Mesendoderm (in vitro differentiated cells): Measurements from ENCODE around the gene AFAP1L2.

Experiments
- DNase-seq: peaks from one replicate; pipeline ENCODE4 v3.0.0; 2013
- H2AK5ac ChIP-seq: 2 replicates; pipeline ENCODE4 v1.6.1; 2013; ENCODE audit warnings: low read length, inconsistent platforms
- H2BK120ac ChIP-seq: 2 replicates; pipeline ENCODE4 v1.6.1; 2013; ENCODE audit warnings: low read depth, mild to moderate bottlenecking, low read length, moderate library complexity, mixed read lengths
- H2BK15ac ChIP-seq: replicated peaks from 2 replicates; pipeline ENCODE4 v1.6.1; 2013; ENCODE audit warnings: low read depth, mild to moderate bottlenecking, moderate library complexity
- H2BK5ac ChIP-seq: 2 replicates; pipeline ENCODE4 v1.6.1; 2013; ENCODE audit warnings: low read length, inconsistent platforms
- H3K18ac ChIP-seq: 2 replicates; pipeline ENCODE4 v1.6.1; 2013; ENCODE audit warnings: mild to moderate bottlenecking, low read length, mixed read lengths
- H3K23ac ChIP-seq: one replicate; pipeline ENCODE4 v1.6.1; 2013; ENCODE audit warnings: low read length
- H3K27ac ChIP-seq: 2 replicates; pipeline ENCODE4 v1.5.1; 2013; ENCODE audit warnings: low read depth, mild to moderate bottlenecking, inconsistent platforms, low read length, moderate library complexity
- H3K27me3 ChIP-seq: 2 replicates; pipeline ENCODE4 v1.6.1; 2013; ENCODE audit warnings: low read length, control low read depth, mild to moderate bottlenecking, inconsistent platforms; ENCODE audit not compliant: insufficient read depth, poor library complexity
- H3K36me3 ChIP-seq: 2 replicates; pipeline ENCODE4 v1.6.1; 2013; ENCODE audit warnings: low read length, inconsistent platforms; ENCODE audit not compliant: control insufficient read depth, insufficient read depth
- H3K4ac ChIP-seq: one replicate; pipeline ENCODE4 v1.6.1; 2013; ENCODE audit warnings: low read depth, mild to moderate bottlenecking, low read length, moderate library complexity
- H3K4me1 ChIP-seq: 2 replicates; pipeline ENCODE4 v1.6.1; 2013; ENCODE audit warnings: low read depth, low read length, inconsistent platforms; ENCODE audit not compliant: control insufficient read depth
- H3K4me2 ChIP-seq: 2 replicates; pipeline ENCODE4 v1.6.1; 2013; ENCODE audit warnings: low read length
- H3K4me3 ChIP-seq: 2 replicates; pipeline ENCODE4 v1.5.1; 2013; ENCODE audit warnings: mild to moderate bottlenecking, low read length
- H3K56ac ChIP-seq: one replicate; pipeline ENCODE4 v1.6.1; 2013; ENCODE audit warnings: low read length
- H3K79me1 ChIP-seq: 2 replicates; pipeline ENCODE4 v1.6.1; 2013; ENCODE audit warnings: low read length, inconsistent platforms
- H3K79me2 ChIP-seq: 2 replicates; pipeline ENCODE4 v1.6.1; 2013; ENCODE audit warnings: mild to moderate bottlenecking, low read length; ENCODE audit not compliant: control insufficient read depth, insufficient read depth
- H3K9ac ChIP-seq: 2 replicates; pipeline ENCODE4 v1.6.1; 2013; ENCODE audit warnings: low read length, inconsistent platforms
- H4K5ac ChIP-seq: one replicate; pipeline ENCODE4 v1.6.1; 2013; ENCODE audit warnings: low read length
- H4K8ac ChIP-seq: one replicate; pipeline ENCODE4 v1.6.1; 2013; ENCODE audit warnings: low read depth, mild to moderate bottlenecking, control low read depth, low read length, moderate library complexity
- WGBS: extraction: QIAGEN DNeasy Blood & Tissue Kit; methylation state at CpG from one replicate; pipeline ENCODE4 v1.1.7; 2013; ENCODE audit warnings: low lambda C conversion rate, missing lambda C conversion rate; ENCODE audit not compliant: insufficient coverage; ENCODE audit errors: extremely low coverage; 5-methylcytosine and 5-hydroxymethylcytosine counted together

The AFAP1L2 gene

DNA sequence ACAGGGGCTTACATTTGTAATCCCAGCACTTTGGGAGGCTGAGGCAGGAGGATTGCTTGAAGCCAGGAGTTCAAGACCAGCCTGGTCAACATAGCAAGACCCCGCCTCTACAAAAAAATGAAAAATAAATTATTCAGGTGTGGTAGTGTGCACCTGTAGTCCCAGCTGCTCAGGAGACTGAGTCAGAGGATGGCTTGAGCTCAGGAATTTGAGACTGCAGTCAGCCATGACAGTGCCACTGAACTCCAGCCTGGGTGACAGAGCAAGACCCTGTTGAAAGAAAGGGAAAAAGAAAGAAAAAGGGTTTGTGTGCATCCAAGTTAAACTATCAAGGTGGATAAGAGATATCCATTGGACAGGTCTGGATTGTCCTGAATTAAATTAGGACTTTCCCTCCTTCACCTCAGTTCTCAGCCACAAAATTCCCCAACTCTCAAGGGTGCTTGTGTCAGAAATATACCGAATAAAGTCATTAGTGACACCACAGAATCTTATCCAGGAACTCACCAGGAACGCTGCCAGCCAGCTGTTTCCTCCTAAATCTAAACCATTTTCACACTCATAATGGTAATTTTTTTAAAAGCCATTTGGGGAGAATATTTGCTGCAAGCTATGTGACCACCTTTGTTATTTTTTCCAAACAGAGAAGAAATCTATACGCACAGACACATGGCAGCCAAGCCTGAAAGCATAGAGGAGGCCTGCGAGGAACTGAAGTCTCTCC, 12.0 kb downstream of the AFAP1L2 start:
- no peak overlapping the region for H4K5ac ChIP-seq
- no peak for DNase-seq
- H3K27me3 ChIP-seq: no peaks in the 10 kb centered on the region
- no peaks in the 10 kb centered on the region for H3K36me3 ChIP-seq
- no peak overlapping the region for H4K8ac ChIP-seq
- no peak overlapping the region for H3K56ac ChIP-seq
- H3K9ac ChIP-seq: no peak overlapping the region
- H3K18ac ChIP-seq: no peak overlapping the region
- H3K79me2 ChIP-seq: no peaks in the 10 kb centered on the region
- no CpG with 5 or more reads among the region's 5 CpGs for WGBS
- H3K79me1 ChIP-seq: no peaks in the 10 kb centered on the region
- H3K27ac ChIP-seq: no peak overlapping the region
- H2BK15ac ChIP-seq: no peak overlapping the region
- no peak overlapping the region for H2BK5ac ChIP-seq
- H3K4me3 ChIP-seq: no peak overlapping the region
- no peak overlapping the region for H3K4me2 ChIP-seq
- H3K4ac ChIP-seq: no peak overlapping the region
- H3K23ac ChIP-seq: no peak overlapping the region
- H2BK120ac ChIP-seq: no peak overlapping the region
- H3K4me1 ChIP-seq: no peaks in the 10 kb centered on the region
- H2AK5ac ChIP-seq: no peak overlapping the region

DNA sequence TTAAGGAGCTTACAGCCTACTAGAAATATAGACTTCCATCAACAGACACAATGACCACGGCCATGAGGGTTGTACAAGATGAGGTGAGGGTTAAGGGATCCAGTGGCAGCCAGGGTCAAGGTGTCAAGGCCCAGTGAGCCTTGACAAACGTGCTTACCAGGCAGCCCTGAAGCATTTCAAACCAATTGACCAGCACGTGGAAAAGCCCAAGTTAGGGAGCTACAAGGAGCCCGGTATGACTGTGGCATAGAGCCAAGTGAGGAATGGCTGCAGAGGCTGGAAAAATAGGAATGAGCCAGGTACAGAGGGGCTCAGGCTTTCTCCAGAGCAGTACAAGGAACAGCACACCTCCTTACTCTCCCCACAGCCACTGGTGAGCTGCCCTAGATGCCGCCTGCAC, 12.7 kb downstream of the AFAP1L2 start:
- no peak overlapping the region for H3K27ac ChIP-seq
- H3K4me1 ChIP-seq: no peaks in the 10 kb centered on the region
- H3K4me2 ChIP-seq: no peak overlapping the region
- H2AK5ac ChIP-seq: no peak overlapping the region
- no peak overlapping the region for H3K18ac ChIP-seq
- no peak for DNase-seq
- H3K36me3 ChIP-seq: no peaks in the 10 kb centered on the region
- no CpG with 5 or more reads among the region's 5 CpGs for WGBS
- no peak overlapping the region for H3K9ac ChIP-seq
- H3K79me2 ChIP-seq: no peaks in the 10 kb centered on the region
- H4K8ac ChIP-seq: no peak overlapping the region
- no peak overlapping the region for H2BK15ac ChIP-seq
- no peak overlapping the region for H2BK5ac ChIP-seq
- H3K4ac ChIP-seq: no peak overlapping the region
- H3K56ac ChIP-seq: no peak overlapping the region
- H3K79me1 ChIP-seq: no peaks in the 10 kb centered on the region
- no peak overlapping the region for H3K4me3 ChIP-seq
- H2BK120ac ChIP-seq: no peak overlapping the region
- no peak overlapping the region for H3K23ac ChIP-seq
- H4K5ac ChIP-seq: no peak overlapping the region
- no peaks in the 10 kb centered on the region for H3K27me3 ChIP-seq

DNA sequence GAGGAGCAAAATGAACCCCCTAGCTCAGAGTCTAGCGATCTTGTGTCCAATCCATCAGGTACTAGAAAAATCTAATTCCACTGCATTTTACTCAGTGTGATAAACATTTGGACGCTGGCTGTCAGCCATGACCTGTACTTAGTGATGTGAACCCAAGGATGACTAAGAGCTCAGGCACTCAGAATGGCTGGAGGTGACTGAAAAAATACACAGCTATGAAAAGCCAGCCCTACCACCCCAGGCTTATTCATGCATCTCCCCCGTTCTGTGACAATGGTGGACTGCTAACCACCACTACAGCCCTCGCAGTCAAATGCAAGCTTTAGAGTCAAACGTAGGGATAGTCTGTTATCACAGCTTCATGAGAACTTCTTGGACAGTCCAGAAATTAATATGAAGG, 14.9 kb downstream of the AFAP1L2 start:
- DNase-seq: no peak
- Histone ChIP-seq H3K9ac (no peak overlapping the region), H3K4me3 (no peak overlapping the region), H2AK5ac (no peak overlapping the region), H2BK15ac (no peak overlapping the region), H3K79me2 (no peaks in the 10 kb centered on the region), H4K8ac (no peak overlapping the region), H3K18ac (no peak overlapping the region), H3K27ac (no peak overlapping the region), H4K5ac (no peak overlapping the region), H3K23ac (no peak overlapping the region), H3K4me2 (no peak overlapping the region), H3K27me3 (no peaks in the 10 kb centered on the region), H3K79me1 (no peaks in the 10 kb centered on the region), H3K4me1 (no peaks in the 10 kb centered on the region), H2BK120ac (no peak overlapping the region), H3K4ac (no peak overlapping the region), H2BK5ac (no peak overlapping the region), H3K36me3 (no peaks in the 10 kb centered on the region), H3K56ac (no peak overlapping the region)
- WGBS: no CpG with 5 or more reads among the region's 5 CpGs

DNA sequence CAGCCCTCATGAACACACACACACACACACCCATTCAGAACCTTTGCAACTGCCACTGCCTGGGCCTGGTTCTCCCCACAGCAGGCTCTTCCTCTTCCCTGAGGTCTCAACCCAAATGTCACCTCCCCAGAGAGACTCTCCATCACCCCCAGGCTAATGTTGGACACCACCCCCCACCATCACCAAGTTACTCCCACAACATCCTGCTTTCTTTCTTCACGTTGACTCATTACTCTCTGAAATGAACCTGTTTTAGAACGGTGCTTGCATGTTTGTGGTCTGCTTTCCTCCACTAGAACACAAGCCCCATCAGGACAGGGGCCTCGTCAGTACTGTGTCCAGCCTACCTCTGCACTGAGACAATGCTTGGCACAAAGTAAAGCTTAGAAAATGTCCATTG, 16.0 kb downstream of the AFAP1L2 start:
- Histone ChIP-seq H2BK5ac (no peak overlapping the region), H3K4ac (no peak overlapping the region), H4K8ac (no peak overlapping the region), H3K9ac (no peak overlapping the region), H3K27ac (no peak overlapping the region), H3K4me1 (no peaks in the 10 kb centered on the region), H3K27me3 (no peaks in the 10 kb centered on the region), H3K23ac (no peak overlapping the region), H3K79me1 (no peaks in the 10 kb centered on the region), H3K36me3 (no peaks in the 10 kb centered on the region), H2BK120ac (no peak overlapping the region), H3K79me2 (no peaks in the 10 kb centered on the region), H4K5ac (no peak overlapping the region), H3K4me2 (no peak overlapping the region), H2BK15ac (no peak overlapping the region), H3K4me3 (no peak overlapping the region), H3K56ac (no peak overlapping the region), H2AK5ac (no peak overlapping the region), H3K18ac (no peak overlapping the region)
- WGBS: no CpG with 5 or more reads among the region's 3 CpGs
- DNase-seq: no peak

DNA sequence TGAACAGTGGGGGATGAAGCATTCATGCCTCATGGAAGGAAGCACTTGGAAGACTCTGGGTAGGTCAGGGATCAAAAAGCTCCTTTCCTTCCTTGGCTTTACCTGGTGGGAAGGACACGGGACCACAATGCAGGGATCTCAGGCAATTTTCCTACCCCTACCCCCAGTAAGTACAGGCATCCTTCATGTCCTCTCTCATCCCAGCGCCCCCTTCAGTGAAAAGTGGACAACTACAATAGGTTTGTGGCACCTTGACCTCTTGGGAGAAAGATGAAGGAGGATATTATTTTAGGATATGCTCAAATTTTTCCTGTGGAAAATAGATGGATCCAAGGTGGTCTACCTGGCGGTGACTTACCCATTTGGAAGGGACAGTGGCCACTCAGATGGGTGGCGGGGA, 16.5 kb downstream of the AFAP1L2 start:
- H3K79me1 ChIP-seq: no peaks in the 10 kb centered on the region
- H2BK5ac ChIP-seq: no peak overlapping the region
- no CpG with 5 or more reads among the region's 4 CpGs for WGBS
- no peak overlapping the region for H3K18ac ChIP-seq
- no peak overlapping the region for H4K5ac ChIP-seq
- no peak overlapping the region for H3K4me2 ChIP-seq
- no peak for DNase-seq
- no peaks in the 10 kb centered on the region for H3K4me1 ChIP-seq
- H3K4me3 ChIP-seq: no peak overlapping the region
- no peaks in the 10 kb centered on the region for H3K79me2 ChIP-seq
- H3K4ac ChIP-seq: no peak overlapping the region
- no peak overlapping the region for H3K9ac ChIP-seq
- no peak overlapping the region for H4K8ac ChIP-seq
- no peak overlapping the region for H2BK15ac ChIP-seq
- H3K27ac ChIP-seq: no peak overlapping the region
- no peaks in the 10 kb centered on the region for H3K27me3 ChIP-seq
- no peak overlapping the region for H3K23ac ChIP-seq
- H3K36me3 ChIP-seq: no peaks in the 10 kb centered on the region
- no peak overlapping the region for H3K56ac ChIP-seq
- no peak overlapping the region for H2BK120ac ChIP-seq
- H2AK5ac ChIP-seq: no peak overlapping the region

GRCh38 chr10:114386452-114386851, 17.9 kb downstream of the AFAP1L2 start:
- Histone ChIP-seq H2BK15ac (no peak overlapping the region), H3K56ac (no peak overlapping the region), H3K4ac (no peak overlapping the region), H3K27ac (no peak overlapping the region), H2AK5ac (no peak overlapping the region), H3K23ac (no peak overlapping the region), H3K4me3 (no peak overlapping the region), H4K5ac (no peak overlapping the region), H3K27me3 (no peaks in the 10 kb centered on the region), H3K79me1 (no peaks in the 10 kb centered on the region), H3K4me1 (no peaks in the 10 kb centered on the region), H2BK120ac (no peak overlapping the region), H2BK5ac (no peak overlapping the region), H3K18ac (no peak overlapping the region), H4K8ac (no peak overlapping the region), H3K36me3 (no peaks in the 10 kb centered on the region), H3K4me2 (no peak overlapping the region), H3K9ac (no peak overlapping the region), H3K79me2 (no peaks in the 10 kb centered on the region)
- DNase-seq: no peak
- WGBS: no CpG with 5 or more reads among the region's 6 CpGs
